Measurements from ENCODE around the gene PRKACA.
A peak's percentile ranks its signal among the peaks of the same experiment; 100 is the strongest.

Gene PRKACA

GRCh38 chr19:14116525-14116917, 1.0 kb downstream of the PRKACA start:
- DNase-seq = no peak

DNA sequence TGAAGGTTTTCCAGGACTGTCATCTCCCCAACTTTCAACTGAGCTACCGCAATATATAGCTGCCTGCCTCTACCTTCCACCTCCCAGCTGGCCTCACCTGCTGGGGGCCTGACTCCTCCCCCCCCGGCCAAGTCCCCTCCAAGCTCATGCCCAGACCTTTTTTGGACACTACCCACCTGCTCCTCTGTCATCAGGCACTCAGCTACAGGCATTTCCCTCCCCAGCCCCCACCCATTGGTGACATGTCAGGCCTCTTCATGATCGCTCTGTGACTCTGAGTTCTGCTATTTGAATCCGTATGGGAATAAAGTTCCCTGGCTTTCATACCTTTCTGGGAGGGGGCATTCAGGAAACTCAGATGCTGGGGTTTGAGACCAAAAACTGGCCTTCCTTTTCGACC, 1.8 kb downstream of the PRKACA start:
- no peak for DNase-seq

DNA sequence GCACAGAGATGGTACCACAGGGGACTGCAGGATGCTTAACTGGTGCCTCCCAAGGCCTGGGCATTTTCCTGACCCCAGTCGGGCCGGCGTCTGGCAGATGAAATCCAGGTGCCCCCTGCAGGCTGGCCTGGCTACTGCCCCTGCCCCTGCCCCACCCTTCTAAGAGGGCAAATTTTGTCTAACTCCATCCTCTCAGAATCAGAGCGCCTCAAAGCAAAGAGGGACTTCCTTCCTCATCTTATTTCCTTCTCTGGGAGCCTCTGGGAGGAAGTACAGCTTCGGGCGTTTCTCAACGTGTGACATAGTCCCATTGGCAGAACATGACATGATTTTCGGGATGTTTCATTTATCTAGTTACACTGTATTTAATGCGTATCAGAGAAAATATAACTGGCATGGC, 2.7 kb downstream of the PRKACA start:
- no peak for DNase-seq

- DNase-seq = no peak
Observed at GRCh38 chr19:14114439-14114838, 3.1 kb downstream of the PRKACA start.

DNA sequence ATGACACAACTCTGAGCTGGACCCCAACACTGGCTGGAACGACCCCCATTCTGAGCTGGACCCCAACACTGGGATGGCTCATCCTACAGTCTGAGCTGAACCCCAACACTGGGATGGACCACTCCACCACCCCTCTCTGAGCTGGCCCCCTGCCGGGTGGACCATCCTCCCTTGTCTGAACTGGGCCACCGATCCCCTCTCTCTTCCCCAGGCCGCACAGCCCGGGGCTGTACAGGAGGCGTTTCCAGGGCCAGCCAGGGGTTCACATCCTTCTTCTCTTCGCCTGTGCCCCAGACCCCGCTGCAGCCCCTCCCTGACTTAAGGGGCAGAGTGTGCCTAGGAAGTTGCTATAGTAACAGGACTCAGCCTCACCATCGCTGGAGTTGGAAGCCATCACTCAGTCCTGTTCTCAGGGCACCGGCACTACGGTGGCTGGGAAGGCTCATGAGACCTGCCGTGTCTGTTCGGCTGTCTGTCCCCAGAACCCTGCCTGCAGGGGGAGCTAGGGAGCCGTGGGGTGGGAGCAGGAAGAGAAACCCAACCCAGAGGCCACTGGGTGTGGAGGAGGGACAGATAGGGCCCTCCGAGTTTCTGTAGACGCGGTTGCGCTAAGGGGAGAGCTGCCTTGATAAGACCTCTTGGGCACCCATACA, 3.7 kb downstream of the PRKACA start:
- DNase-seq = no peak

DNA sequence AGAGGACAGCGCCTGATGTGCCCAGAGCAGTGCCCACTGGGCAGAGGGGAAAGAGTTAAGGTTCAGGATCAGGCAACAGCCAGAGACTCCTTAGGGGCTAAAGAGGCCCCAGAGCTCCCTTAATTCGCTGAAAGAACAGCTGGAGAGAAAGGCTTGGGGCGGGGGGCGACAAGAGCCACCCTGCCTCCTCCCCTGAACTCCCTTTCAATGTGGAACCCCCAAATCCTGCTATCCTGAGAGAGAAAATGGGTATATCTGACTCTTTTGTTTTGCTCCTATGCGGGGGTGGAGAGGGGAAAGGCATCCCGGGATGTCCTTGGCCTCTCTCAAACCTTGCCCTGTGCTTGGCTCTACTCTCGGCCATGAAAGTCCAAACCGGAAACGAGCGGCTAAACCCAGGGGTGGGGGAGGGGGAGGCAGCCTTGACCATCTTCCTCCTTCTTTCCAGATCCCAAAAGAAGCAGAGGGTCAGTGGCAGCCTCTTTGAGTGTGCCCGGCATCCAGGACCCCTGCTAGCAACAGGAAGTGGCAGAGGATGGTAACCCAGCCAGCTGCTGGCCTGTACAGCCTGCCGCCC, 4.7 kb downstream of the PRKACA start:
- DNase-seq = no peak

- no peak for DNase-seq
Observed at GRCh38 chr19:14112051-14112808, 5.3 kb downstream of the PRKACA start.

DNA sequence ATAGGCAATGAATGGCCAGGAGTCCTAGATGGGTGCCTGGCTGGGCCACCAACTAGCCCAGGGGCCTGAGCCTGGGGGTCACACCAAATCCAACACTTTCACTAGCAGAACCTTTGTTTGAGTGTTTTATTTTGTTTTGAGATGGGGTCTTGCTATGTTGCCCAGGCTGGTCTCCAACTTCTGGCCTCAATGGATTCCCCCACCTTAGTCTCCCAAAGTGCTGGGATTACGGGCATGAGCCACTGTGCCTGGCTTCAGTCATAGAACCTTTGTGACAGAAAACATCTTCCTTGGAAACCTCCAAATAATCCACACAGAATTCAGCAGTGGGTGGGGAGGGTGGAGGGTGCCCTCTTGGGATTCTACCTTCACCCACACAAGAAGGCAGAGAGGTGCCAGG, 6.1 kb downstream of the PRKACA start:
- DNase-seq = no peak

- DNase-seq = no peak
Observed at GRCh38 chr19:14110650-14111049, 6.9 kb downstream of the PRKACA start.

DNA sequence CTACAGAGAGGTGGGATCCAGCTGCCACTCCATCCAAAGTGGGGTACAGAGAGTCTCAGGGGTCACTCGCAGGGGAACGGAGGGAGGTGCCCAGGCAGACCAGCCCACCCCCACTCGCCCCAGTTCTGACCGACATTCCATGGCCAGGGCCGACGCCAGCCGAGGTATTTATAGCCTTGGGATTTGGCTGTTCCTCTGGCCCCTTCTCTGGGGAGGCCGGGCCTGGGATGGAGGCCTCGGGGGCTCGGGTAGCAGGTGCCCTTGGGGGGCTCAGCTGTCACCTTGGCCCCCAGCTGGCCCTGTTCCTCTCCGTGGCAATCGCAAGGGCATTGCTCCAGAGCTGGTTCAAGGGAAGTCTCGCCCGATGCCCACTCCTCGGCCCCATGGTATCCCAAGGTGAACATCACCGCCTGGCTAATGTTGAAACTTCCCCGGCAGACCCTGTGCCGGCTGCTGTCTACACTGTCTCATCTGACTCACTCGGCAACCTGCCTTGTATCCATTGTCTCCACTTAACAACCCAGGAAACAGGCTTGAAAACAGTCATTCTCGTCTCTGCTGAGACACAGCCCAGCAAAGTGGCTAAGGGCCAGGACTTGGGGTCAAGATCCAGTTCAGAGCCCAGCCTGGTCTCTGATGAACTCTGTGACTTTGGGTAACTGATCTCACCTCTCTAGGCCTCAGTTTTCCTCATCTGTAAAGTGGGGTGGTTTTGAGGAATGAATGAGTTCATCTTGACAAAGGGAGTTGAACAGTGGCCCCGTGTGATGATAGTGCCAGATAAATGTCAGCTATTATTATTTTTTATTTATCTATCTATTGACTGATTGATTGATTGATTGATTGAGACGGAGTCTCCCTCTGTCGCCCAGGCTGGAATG, 9.7 kb downstream of the PRKACA start:
- peak in 1 of 2 experiments; percentile 24 for DNase-seq

- no peak for DNase-seq
Observed at GRCh38 chr19:14106840-14107239, 10.7 kb downstream of the PRKACA start.

- DNase-seq = no peak
Observed at GRCh38 chr19:14105680-14106079, 11.9 kb downstream of the PRKACA start.

DNA sequence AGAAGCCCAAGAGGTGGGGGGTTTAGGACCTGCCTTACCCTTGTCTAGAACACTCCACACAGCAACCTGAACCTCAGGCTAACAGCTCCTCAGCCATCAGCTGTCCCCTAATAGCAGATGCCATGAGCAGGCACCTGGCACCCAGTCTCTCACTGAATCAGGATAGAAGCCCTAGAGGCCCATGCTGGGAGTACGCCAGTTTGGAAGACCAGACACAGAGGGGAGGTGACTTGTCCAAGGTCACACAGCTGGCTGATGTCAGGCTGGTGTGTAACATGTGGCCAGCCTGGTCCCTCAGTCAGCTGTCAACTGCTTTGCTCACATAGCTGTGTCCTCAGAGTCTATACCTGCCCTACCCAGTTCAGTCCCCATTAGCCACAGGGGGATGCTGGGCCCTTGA, 14.3 kb downstream of the PRKACA start:
- no peak for DNase-seq

GRCh38 chr19:14102756-14103155, 14.8 kb downstream of the PRKACA start:
- no peak for DNase-seq

GRCh38 chr19:14102102-14102696, 15.4 kb downstream of the PRKACA start:
- DNase-seq = no peak

- DNase-seq = no peak
Observed at GRCh38 chr19:14101003-14101545, 16.5 kb downstream of the PRKACA start.

DNA sequence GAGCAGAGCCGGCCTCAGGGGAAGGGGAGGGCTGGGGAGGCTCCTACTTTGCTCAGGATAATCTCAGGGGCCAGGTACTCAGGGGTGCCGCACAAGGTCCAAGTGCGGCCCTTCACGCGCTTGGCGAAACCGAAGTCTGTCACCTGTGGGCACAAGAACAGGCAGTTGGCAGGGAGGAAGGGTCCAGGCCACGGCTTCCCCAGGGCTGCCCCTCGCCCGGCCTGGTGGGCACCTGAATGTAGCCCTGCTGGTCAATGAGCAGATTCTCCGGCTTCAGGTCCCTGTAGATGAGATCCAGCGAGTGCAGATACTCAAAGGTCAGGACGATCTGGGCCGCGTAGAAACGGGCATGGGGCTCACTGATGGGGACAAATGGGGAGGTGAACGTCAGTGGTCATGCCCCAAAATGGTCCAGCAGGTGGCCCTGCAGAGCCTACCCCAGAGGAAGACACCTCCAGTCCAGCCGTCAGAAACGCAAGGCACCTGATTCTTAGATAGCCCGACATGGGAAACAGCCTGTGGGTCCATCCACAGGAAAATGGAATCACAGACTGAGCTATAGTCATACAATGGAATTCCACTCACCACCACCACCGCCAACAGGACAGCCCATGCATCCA, 19.9 kb downstream of the PRKACA start:
- DNase-seq = no peak

DNA sequence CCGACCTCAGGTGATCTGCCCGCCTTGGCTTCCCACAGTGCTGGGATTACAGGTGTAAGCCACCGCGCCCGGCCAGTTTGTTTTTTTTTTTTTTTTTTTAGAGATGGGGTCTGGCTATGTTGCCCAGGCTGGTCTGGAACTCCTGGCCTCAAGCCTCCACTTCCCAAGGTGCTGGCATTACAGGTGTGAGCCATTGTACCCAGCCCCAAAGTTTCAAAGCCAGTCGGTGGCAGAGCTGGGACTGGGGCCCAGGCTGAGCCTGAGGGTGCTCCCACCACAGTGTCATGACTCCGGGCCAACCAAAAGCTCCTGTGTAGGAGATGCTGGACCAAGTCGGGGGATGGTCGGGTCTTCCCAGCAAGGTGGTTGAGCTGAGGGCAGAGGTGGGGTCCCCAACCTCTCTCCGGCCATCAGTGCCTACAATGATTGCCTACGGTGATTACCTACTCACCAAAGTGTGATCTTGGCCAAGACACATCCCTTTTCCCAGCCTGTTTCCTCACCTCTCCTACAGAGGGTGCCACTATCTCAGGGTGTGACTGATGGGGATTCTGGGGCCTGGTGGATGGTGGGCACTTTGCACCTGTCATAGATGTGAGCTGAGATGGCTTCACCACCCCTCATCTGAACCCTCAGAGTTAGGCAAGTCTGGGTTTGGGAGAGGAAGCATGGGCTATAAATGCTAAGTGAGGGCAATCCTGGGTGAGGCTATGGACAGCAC, 21.1 kb downstream of the PRKACA start:
- DNase-seq = no peak

DNA sequence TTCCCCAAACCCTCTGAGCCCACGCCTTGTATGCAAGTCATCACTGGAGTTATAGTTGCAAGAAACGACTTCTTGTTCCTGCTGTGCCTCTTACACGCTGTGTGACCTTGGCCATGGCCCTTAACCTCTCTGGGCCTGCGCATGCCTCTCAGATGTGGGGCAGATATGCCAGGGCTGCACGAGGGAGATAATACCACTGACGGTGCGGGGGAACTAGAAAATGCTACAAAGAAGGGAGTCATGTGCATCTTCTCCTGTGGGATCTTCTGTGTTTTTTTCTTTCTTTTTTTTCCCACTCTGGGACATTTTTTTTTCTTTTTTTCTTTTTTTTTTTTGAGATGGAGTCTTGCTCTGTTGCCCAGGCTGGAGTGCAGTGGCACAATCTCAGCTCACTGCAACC, 22.7 kb downstream of the PRKACA start:
- no peak for DNase-seq

GRCh38 chr19:14093117-14093823, 24.3 kb downstream of the PRKACA start:
- no peak for DNase-seq
